HG02973 (cell line): ENCODE results near the gene TIMM23B.
"Not testable (repeated sequence)": the region's sequence is repeated elsewhere in the genome, so short reads cannot be mapped to it uniquely, and the experiment has no call there.

Experiments used
- ATAC-seq: cut with Tn5 transposase; IDR thresholded peaks from one replicate; pipeline ENCODE4 v1.9.1; 2021; ENCODE audit warnings: moderate library complexity; ENCODE audit not compliant: unreplicated experiment

Gene TIMM23B

DNA sequence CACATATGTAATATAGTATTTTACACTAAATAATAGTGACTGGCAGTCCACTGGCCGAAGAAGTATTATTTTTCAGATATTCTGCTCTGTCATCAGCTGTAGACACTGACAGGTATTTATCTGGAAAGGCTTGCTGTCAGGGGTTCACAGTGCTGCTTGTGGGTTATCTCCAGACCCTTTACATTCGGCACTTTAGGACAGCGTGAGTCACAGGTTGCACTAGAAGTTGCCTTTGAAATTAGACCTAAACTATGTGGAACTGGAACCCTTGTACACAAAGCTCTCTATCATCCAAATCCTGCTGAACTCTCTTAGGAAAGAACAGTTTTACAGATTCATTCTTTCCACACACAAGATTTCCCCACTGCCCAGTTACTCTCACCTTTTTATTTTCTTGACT lies 30.2 kb downstream of the TIMM23B start:
- ATAC-seq, result not testable (repeated sequence)

DNA sequence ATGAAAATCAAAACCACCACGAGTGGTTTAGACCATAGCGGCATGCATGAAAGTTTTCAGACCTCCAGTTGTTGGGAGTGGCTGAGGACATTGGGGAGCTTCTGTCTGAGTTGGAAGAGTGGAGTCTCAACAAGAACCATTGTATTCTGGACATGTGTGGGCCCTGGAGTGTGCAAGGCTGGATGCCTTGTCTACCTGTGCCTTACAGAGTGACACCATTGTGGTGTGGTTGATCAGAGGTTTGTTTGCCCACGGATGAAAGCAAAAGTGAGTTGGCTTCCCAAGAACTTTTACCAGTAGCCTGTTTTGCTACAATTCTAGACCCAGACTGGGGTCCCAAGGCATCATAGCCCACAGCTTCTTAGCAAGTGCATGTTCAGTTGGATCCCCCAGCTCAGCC lies 35.9 kb downstream of the TIMM23B start:
- not testable (repeated sequence) for ATAC-seq

GRCh38 chr10:49987207-49987606 lies 45.4 kb downstream of the TIMM23B start:
- ATAC-seq, result not testable (repeated sequence)

- not testable (repeated sequence) for ATAC-seq
Observed at GRCh38 chr10:49988376-49988775, 46.5 kb downstream of the TIMM23B start, which contains the start of gene AGAP6. Gene AGAP6, plus strand, starts transcription at chr10:49988406. Its CDS starts 310 bp downstream, at chr10:49988716.

DNA sequence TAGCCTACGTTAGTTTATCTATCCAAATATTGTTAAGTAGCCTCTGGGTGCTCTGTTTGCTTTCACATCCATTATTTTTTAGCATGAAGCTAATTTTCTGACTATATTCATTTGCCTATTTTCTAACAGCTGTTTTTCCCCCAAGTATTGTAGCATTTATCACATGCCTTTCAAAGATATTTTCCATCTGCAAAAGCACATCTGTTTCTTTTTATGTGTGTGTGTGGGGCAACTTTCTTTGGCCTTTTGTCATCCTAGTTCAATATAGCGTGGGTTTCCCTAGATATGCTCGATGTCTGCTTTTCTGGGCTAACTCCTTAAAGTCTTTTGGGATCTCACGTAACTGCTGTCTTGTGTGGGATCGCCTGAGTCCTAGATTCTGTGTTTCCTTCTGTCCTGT lies 53.5 kb downstream of the TIMM23B start:
- ATAC-seq, result not testable (repeated sequence)

DNA sequence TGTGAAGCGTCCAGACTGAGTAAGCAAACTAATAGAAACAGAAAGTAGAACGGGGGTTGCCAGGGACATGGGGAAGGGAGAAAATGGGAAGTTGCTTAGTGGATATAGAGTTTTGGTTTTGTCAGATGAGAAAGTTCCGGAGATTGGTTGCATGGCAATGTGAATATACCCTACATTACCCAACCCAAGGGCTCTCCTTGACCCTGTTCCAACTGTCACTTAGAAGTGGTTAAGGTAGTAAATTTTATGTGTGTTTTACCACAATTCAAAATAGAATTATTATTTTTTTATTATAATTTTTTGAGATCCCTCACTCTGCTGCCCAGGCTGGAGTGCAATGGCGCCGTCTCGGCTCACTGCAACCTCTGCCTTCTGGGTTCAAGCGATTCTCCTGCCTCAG lies 72.2 kb downstream of the TIMM23B start:
- ATAC-seq, result not testable (repeated sequence)

- ATAC-seq, result not testable (repeated sequence)
Observed at GRCh38 chr10:50015596-50016220, 73.9 kb downstream of the TIMM23B start.

GRCh38 chr10:50016926-50017325 lies 75.1 kb downstream of the TIMM23B start:
- not testable (repeated sequence) for ATAC-seq

DNA sequence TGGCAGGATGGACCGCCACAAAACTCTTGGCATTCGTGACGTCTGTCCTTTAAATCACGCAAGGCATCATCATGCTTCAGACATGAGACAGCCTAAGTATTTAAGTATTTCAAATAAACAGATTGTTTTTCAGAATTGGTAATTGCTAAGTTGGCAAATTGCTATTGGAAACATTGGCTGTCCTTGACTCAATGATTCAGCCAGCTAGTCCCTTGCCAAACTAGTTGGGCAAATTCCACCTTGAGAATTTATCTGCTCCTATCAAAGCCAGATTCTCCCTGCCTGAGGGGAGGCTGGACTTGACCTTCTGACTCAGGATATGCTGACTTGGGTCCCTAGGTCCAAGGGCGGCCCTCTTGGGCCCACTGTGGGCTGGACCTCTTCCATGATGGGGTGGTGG lies 75.8 kb downstream of the TIMM23B start:
- not testable (repeated sequence) for ATAC-seq

GRCh38 chr10:50019279-50019678 lies 77.4 kb downstream of the TIMM23B start:
- ATAC-seq, result not testable (repeated sequence)

DNA sequence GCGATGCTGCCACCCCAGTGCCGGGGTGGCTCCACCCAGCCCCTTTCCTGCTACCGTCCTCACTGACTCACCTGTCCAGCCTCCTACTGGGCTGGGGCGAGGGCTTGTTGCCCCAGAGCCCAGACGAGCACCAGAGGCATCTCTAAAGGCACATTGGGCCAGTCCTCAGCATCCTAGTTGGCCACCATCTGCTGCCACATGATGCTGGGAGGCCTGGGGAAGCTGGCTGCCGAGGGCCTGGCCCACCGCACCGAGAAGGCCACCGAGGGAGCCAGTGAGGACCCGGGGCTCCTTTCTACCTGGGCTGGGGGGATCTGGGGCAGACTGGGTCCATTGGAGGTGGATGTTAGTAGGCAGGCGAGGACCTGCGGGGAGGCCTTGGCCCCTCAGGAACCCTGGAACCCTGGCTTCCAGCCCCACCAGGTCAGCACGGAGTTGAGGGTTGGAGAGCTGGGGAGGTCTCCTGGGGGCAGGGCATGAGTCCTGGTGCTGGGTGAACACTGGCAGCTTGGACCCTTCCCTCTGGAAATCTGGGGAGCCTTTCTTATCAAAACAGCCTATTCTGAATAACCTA lies 78.7 kb downstream of the TIMM23B start:
- not testable (repeated sequence) for ATAC-seq

- no peak for ATAC-seq
Observed at GRCh38 chr10:50021646-50022045, 79.8 kb downstream of the TIMM23B start.
